Forelimb muscle (tissue), 1 donor: ENCODE measurements around the gene TIMM29. TPM values are rescaled to one million over a fixed set of nuclear protein-coding genes. Genes with fewer than 3 reads are reported as not detected.
"Not testable (repeated sequence)": the region's sequence is repeated elsewhere in the genome, so short reads cannot be mapped to it uniquely, and the experiment has no call there.

Experiments used
- DNase-seq: peaks from one replicate; pipeline ENCODE4 v3.0.0-alpha.2; 2013; ENCODE audit warnings: low read depth
- polyA plus RNA-seq: library from polyadenylated mRNA; unstranded; fragments of 120-200 nt; gene quantifications from one replicate; pipeline ENCODE4 v1.2.1, GENCODE V29; 2013; ENCODE audit not compliant: insufficient read length

The TIMM29 gene
- polyA plus RNA-seq, 1 donor: 18.1 TPM

DNA sequence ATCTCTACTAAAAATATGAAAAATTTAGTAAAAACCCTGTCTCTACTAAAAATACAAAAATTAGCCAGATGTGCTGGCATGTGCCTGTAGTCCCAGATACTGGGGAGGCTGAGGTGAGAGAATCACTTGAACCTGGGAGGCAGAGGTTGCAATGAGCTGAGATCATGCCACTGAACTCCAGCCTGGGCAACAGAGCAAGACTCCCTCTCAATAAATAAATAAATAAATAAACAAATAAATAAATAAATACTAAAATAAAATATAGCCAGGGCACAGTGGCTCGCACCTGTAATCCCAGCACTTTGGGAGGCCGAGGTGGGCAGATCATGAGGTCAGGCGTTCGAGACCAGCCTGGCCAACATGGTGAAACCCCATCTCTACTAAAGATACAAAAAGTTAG, 14.8 kb downstream of the TIMM29 start:
- DNase-seq: not testable (repeated sequence)

- DNase-seq: no peak
Observed at GRCh38 chr19:10945264-10945663, 16.7 kb downstream of the TIMM29 start.

- DNase-seq: no peak
Observed at GRCh38 chr19:10946958-10947657, 18.5 kb downstream of the TIMM29 start.

DNA sequence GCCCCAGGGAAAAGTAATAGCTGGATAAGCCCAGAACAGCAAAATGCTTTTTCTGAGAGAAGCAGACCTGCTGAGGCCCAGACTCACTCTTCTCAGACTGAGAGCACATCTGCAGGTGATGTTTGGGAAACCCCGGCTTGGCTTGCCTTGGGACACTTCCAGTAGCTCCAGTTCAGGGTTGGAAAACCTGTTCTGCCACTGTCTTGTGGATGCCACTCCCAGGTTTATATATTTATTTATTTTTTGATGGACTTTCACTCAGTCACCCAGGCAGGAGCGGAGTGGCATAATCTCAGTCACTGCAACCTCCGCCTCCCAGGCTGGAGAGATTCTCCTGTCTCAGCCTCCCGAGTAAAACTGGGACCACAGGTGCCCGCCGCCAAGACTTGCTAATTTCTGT, 24.2 kb downstream of the TIMM29 start:
- DNase-seq: no peak

DNA sequence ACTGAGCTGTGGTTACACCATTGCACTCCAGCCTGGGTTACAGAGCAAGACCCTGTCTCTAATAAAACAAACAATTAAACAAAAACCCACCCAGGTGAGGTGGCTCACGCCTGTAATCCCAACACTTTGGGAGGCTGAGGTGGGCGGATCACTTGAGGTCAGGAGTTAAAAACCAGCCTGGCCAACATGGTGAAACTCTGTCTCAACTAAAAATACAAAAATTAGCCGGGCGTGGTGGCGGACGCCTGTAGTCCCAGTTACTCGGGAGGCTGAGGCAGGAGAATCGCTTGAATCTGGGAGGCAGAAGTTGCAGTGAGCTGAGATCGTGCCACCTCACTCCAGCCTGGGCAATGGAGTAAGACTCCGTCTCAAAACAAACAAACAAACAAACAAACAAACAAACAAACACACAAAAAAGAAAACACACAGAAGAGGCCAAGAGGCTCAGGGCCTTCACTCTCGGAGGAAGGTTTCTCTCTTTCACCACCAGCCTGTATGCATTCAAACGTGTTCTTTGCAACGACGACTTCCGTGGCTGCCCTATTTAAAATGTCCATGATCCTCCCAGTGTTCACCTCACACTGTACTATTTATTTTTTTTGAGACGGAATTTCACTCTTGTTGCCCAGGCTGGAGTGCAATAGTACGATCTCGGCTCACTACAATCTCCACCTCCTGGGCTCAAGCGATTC, 30.8 kb downstream of the TIMM29 start:
- DNase-seq: not testable (repeated sequence)

DNA sequence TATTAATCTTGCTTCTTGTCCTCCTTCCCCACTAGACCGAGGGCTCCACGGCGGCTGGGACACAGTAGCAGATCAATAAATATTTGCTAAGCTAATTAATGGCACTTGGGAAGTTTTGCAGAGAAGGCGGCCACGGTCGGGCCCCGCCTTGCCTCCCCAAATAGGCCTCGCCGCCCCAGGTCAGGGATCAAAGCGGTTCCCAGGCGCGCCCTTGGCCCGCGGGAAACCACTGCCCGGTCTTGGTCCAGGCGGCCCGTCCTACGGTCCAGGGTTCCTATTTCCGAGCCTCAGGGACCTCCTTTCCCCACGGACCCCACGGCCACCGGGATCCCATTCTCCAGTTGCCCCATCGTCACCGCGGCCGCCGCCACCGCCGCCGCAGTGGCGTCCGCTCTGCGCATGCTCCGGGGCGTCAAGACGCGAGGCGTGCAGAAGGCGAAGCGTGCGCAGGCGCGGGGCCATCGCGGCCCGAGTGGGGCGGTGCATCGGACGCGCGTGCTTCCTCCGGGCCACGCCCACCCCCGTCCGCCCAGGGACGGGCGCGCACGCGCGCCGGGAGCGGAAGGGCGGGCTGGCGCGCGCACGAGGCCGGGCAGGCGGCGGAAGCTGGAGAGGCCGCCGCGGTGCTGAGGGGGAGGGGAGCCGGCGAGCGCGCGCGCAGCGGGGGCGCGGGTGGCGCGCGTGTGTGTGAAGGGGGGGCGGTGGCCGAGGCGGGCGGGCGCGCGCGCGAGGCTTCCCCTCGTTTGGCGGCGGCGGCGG, 31.9 kb downstream of the TIMM29 start, which contains the start of gene SMARCA4:
SMARCA4 (plus strand) TSS at position 717 of the 759 bp plus-strand sequence. CDS start 23,122 bp downstream, outside the sequence.
- peak; percentile 90 for DNase-seq

DNA sequence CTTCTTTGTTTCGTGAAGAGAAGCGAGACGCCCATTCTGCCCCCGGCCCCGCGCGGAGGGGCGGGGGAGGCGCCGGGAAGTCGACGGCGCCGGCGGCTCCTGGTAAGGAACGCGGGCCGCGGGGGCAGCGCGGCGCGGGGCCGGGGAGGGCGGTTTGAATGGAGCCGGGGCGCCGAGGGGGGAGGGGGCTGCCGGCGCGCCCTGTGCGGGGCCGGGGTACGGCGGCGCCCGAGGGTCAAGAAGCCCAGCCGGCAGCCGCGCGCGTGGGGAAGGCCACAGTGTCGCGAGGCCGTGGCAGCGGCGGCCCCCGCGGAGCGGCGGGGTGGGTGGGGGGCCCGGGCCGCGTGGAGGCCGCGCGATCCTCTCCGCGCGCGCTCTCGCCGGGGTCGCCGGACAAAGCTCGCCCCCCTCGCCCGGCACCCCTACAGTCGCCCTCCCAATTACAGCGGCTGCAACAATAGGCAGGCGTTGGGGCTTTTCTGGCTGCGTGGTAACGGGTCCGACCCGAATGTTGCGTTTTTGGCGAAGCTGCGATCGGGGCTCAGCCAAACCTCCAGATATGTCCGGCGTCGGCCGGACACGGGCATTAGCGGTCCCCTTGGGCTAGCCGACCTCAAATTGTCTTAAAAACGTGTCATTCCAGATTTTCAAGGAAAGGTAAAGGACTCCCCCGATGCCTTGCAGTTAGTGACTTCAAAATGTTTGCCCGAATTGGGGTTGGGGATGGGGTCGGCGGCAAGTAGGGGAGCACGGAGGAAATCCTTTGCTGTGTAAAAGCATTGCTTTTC, 32.7 kb downstream of the TIMM29 start:
- no peak for DNase-seq

DNA sequence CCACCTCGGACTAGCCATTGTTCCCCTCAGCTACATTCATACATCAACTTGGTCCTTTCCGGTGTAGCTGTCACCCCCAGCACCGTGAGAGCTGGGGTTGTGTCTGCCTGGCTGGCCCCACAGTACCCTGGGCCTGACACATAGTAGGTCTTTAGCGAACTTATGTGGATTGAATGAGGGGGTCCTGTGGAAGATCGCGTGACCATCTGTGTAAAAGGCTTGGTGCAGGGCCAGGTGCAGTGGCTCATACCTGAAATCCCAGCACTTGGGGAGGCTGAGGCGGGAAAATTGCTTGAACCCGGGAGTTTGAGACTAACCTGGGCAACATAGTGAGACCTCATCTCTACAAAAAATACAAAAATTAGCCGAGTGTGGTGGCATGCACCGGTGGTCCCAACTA, 34.3 kb downstream of the TIMM29 start:
- no peak for DNase-seq

GRCh38 chr19:10963865-10964264, 35.3 kb downstream of the TIMM29 start:
- no peak for DNase-seq

DNA sequence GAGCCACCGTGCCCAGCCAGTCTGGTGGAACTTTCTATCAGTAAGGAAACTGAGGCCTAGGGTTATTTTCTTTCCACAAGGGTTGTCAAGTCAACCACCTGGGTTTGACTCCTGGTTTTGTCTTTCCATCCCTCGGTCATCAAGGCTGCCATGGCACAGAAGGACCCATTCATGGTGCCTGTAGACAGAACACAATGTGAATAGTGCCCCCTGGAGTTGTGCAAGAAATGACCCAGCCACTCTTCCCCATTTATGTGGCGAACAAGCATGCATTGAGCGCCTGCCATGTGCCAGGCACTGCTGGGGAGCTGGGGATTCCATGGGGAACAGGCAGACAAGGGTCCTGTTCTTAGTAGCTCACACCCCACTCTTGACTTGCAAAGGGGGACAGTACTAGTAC, 36.3 kb downstream of the TIMM29 start:
- no peak for DNase-seq

GRCh38 chr19:10965398-10965797, 36.8 kb downstream of the TIMM29 start:
- DNase-seq: no peak

DNA sequence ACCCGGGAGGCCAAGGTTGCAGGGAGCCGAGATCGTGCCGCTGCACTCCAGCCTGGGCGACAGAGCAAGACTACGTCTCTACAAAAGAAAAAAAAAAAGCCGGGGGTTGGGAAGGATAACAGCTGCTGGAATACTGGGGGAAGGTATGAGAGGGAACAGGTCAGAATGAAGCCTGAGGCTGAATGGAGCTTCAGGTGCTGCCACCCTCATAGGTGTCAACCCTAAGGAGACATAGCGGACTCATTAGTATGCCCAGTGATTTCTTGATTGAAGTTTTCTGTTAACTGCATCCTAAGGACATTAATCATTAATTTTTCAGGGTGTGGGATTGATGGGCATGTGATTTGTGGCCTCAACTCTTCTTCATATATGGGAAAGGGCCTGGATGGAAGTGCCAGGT, 38.2 kb downstream of the TIMM29 start:
- no peak for DNase-seq

- no peak for DNase-seq
Observed at GRCh38 chr19:10968527-10969135, 40.0 kb downstream of the TIMM29 start.

DNA sequence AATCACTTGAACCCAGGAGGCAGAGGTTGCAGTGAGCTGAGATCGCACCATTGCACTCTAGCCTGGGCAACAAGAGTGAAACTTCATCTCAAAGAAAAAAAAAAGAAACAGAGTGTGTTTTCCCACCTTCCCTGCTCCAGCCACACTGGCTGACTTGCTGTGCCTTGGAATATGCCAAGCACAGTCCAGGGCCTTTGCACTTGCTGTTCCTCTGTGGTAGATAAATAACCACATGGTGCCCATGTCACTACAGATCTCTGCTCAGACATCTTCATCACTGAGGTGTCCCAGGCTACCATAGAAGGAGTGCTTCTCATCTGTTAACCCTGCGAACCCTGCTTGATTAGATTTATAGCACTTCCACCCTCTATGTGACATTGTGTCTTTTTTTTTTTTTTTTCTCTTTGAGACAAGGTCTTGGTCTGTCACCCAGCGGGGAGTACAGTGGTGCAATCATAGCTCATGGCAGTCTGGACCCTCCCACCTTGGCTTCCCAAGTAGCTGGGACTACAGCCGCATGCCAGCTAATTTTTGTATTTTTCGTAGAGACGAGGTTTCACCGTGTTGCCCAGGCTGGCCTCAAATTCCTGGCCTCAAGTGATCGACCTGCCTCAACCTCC, 42.6 kb downstream of the TIMM29 start:
- DNase-seq: no peak

DNA sequence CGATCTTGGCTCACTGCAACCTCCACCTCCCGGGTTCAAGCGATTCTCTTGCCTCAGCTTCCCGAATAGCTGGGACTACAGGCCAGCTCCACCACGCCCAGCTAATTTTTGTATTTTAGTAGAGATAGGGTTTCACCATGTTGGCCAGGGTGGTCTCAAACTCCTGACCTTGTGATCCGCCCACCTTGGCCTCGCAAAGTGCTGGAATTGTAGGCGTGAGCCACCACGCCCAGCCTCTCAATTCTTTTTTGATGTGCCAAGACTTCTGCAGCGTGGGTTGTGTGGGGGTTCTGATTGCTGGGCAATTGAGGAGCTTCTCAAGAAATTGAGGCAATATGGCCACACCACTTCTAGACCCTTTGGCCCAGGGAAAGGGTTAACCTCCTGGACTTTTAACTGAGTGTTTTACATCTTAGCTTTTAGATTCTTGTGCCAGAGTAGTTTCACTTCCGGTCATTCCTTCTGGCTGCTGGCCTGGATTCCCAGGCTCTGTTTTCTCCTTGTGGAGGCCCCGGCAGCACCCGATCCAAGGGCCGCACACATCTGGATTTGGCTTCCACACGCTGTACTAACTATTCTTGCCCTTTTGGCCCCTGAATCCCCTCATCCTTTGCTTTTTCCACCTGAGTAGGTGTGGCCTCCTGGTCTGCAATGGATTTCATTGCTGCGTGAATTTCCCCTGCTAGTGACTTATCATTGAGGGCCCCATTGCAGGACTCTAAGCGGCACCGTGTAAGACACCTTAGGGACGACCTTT, 46.9 kb downstream of the TIMM29 start:
- DNase-seq: peak; percentile 72

- no peak for DNase-seq
Observed at GRCh38 chr19:10976131-10976892, 47.7 kb downstream of the TIMM29 start.

- DNase-seq: no peak
Observed at GRCh38 chr19:10977742-10978092, 49.1 kb downstream of the TIMM29 start.
